22Rv1 (cell line): ENCODE results near the gene ST8SIA5.

Experiments used
- ZFX ChIP-seq: fragments of 450-650 bp; IDR thresholded peaks from 2 replicates; pipeline ENCODE4 v1.6.1; 2017; ENCODE audit warnings: antibody characterized with exemption, borderline replicate concordance
- TF ChIP-seq, protein P1 (sequence below): fragments of 450-650 bp; IDR thresholded peaks from 2 replicates; pipeline ENCODE4 v1.5.1; 2017; ENCODE audit warnings: mild to moderate bottlenecking

DNA sequence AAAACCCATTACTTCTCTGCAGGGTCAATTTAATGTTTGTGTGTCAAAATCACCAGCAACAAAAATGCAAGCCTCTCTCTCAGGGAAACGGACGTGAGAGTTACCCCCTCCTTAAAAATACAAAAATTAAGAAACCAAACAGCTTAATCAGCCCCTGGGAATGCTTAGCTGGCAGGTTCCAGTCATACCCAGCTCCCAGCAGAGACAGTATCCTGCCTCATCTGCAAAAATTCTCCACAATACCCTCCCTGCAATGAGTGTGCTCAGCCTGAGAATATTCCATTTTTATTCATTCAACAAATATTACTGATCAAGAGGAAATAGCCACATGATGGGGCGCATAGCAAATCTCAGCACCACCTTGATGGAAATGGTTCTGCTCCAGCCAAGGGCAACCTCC lies 36.3 kb downstream of the ST8SIA5 start:
- TF ChIP-seq, protein P1, sequence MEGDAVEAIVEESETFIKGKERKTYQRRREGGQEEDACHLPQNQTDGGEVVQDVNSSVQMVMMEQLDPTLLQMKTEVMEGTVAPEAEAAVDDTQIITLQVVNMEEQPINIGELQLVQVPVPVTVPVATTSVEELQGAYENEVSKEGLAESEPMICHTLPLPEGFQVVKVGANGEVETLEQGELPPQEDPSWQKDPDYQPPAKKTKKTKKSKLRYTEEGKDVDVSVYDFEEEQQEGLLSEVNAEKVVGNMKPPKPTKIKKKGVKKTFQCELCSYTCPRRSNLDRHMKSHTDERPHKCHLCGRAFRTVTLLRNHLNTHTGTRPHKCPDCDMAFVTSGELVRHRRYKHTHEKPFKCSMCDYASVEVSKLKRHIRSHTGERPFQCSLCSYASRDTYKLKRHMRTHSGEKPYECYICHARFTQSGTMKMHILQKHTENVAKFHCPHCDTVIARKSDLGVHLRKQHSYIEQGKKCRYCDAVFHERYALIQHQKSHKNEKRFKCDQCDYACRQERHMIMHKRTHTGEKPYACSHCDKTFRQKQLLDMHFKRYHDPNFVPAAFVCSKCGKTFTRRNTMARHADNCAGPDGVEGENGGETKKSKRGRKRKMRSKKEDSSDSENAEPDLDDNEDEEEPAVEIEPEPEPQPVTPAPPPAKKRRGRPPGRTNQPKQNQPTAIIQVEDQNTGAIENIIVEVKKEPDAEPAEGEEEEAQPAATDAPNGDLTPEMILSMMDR = no peak
- TF ChIP-seq ZFX = no peak
